Mesothelial cell of epicardium (in vitro differentiated cells): ENCODE measurements around the gene OR6B2. TPM values are rescaled to one million over a fixed set of nuclear protein-coding genes. Genes with fewer than 3 reads are reported as not detected.

Source experiments
- DNase-seq, 2 experiments: peaks; one replicate each; pipeline ENCODE4 v3.0.0; 2021; ENCODE audit warnings: low spot score in 2 of 2; ENCODE audit not compliant: unreplicated experiment in 2 of 2
- H3K27ac Mint-ChIP-seq: 2 replicates; pipeline ENCODE4 v1.8.0; 2021; ENCODE audit warnings: mixed read lengths
- H3K27me3 Mint-ChIP-seq: 2 replicates; pipeline ENCODE4 v1.8.0; 2021; ENCODE audit warnings: low read depth, mixed read lengths
- H3K36me3 Mint-ChIP-seq: 2 replicates; pipeline ENCODE4 v1.8.0; 2021; ENCODE audit warnings: mixed read lengths
- H3K4me1 Mint-ChIP-seq: 2 replicates; pipeline ENCODE4 v1.8.0; 2021; ENCODE audit warnings: mixed read lengths
- H3K4me3 Mint-ChIP-seq: 2 replicates; pipeline ENCODE4 v1.8.0; 2021; ENCODE audit warnings: mild to moderate bottlenecking, moderate library complexity, mixed read lengths
- H3K9me3 Mint-ChIP-seq: 2 replicates; pipeline ENCODE4 v1.8.0; 2021; ENCODE audit warnings: mixed read lengths
- total RNA-seq: library from RNA; stranded (reverse); gene quantifications from 3 replicates; pipeline ENCODE4 v1.2.1, GENCODE V29; 2021
- TF ChIP-seq, protein P1 (sequence below): fragments of 200-600 bp; sonication (generic); IDR thresholded peaks from one replicate; pipeline ENCODE4 v1.5.0; 2021; ENCODE audit warnings: antibody characterized with exemption; ENCODE audit not compliant: unreplicated experiment

Gene OR6B2
- total RNA-seq, 1 donor from 2014 or later, result not detected

DNA sequence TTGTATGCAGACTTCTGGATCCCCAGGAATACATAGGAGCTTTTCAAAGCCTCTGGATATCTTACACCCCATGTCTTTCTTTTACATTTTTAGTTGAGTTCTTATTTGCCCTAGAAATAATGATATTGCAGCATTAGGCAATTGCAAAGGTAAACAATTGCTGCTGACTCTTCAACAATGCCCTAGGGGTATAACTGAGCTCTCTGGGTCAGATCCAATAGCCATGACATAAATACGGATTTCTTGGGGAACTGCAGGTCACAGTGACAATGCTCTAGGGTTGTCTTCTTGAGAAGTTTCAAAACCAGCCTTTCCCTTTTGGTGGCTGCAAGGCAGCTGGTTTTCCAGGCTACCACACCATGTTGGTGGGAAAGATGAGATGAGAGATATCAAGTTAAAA, 39.6 kb upstream of the OR6B2 start:
- TF ChIP-seq, protein P1, sequence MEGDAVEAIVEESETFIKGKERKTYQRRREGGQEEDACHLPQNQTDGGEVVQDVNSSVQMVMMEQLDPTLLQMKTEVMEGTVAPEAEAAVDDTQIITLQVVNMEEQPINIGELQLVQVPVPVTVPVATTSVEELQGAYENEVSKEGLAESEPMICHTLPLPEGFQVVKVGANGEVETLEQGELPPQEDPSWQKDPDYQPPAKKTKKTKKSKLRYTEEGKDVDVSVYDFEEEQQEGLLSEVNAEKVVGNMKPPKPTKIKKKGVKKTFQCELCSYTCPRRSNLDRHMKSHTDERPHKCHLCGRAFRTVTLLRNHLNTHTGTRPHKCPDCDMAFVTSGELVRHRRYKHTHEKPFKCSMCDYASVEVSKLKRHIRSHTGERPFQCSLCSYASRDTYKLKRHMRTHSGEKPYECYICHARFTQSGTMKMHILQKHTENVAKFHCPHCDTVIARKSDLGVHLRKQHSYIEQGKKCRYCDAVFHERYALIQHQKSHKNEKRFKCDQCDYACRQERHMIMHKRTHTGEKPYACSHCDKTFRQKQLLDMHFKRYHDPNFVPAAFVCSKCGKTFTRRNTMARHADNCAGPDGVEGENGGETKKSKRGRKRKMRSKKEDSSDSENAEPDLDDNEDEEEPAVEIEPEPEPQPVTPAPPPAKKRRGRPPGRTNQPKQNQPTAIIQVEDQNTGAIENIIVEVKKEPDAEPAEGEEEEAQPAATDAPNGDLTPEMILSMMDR, result no peak
- Mint-ChIP-seq H3K4me1 (no peaks in the 10 kb centered on the region), H3K27me3 (peaks cover 39% of the 10 kb centered on the region), H3K27ac (no peak overlapping the region), H3K36me3 (no peaks in the 10 kb centered on the region), H3K4me3 (no peak overlapping the region), H3K9me3 (peaks cover 19% of the 10 kb centered on the region)
- no peak for DNase-seq

DNA sequence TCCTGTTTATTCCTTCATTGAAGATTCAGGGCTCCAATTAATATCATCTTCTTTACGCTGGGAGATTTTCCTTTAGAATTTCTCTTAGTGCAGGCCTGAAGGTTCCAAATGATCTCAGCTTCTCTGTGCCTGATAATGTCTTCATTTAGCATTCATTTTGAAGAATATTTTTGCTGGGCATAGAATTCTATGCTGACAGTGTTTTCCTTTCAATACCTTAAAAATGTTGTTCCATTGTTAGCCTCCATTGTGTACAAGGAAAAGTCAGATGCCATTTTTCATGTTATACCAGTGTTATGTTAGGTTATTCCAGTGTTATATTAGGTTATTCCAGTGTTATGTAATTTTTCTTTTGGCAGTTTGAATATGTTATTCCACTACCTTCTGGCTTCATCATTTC, 38.0 kb upstream of the OR6B2 start:
- H3K4me1 Mint-ChIP-seq, result no peaks in the 10 kb centered on the region

DNA sequence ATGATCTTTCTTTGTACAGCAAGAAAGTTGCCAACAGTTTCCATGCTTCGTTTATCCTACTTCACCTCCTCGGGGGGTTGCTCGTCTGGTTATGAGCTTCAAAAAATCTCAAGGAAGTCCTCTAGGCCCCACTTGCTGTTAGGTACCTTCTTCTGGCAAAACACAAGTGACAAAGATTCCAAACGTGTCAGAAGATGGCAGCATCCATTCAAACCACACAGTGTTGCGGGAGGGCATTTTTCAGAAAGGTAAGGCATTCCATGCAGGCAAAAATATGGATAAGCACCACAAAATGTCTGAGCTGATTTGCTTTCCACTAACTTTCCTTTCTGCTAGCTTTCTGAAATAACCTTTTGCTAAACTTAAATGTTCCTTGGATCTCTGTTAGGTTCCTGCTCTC, 36.3 kb upstream of the OR6B2 start:
- TF ChIP-seq, protein P1, result no peak
- no peak for DNase-seq
- no peak overlapping the region for H3K27ac Mint-ChIP-seq
- peaks cover 69% of the 10 kb centered on the region for H3K27me3 Mint-ChIP-seq
- no peaks in the 10 kb centered on the region for H3K36me3 Mint-ChIP-seq
- no peak overlapping the region for H3K4me3 Mint-ChIP-seq
- H3K4me1 Mint-ChIP-seq, result no peaks in the 10 kb centered on the region
- peaks cover 16% of the 10 kb centered on the region for H3K9me3 Mint-ChIP-seq

More for the DNA sequence above, 38.0 kb upstream of the OR6B2 start:
- Mint-ChIP-seq H3K4me3 (no peak overlapping the region), H3K27ac (no peak overlapping the region), H3K9me3 (peaks cover 16% of the 10 kb centered on the region), H3K27me3 (peaks cover 53% of the 10 kb centered on the region), H3K36me3 (no peaks in the 10 kb centered on the region)
- TF ChIP-seq, protein P1, result no peak
- DNase-seq, result no peak

DNA sequence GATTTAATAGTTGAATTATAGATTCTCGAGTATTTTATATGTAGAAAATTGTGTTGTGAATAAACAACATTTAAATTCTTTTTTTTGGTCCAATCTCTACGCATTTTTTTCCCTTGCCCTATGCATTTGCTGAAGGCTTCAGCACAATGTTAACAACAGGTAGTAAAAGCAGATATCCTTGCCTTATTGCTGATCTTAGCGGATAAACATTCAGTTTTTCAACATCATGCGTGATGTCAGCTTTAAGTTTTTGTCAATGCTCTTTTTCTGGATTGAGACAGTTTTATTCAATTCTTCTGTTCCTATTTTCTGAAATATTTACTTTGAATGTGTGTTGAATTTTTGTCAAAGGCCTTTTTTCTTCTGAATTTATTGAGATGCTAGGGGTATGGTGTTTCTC, 34.7 kb upstream of the OR6B2 start:
- DNase-seq, result no peak
- peaks cover 16% of the 10 kb centered on the region for H3K9me3 Mint-ChIP-seq
- H3K36me3 Mint-ChIP-seq, result no peaks in the 10 kb centered on the region
- H3K27me3 Mint-ChIP-seq, result peaks cover 81% of the 10 kb centered on the region
- no peak overlapping the region for H3K4me3 Mint-ChIP-seq
- TF ChIP-seq, protein P1, result no peak
- H3K27ac Mint-ChIP-seq, result no peak overlapping the region
- H3K4me1 Mint-ChIP-seq, result no peaks in the 10 kb centered on the region

DNA sequence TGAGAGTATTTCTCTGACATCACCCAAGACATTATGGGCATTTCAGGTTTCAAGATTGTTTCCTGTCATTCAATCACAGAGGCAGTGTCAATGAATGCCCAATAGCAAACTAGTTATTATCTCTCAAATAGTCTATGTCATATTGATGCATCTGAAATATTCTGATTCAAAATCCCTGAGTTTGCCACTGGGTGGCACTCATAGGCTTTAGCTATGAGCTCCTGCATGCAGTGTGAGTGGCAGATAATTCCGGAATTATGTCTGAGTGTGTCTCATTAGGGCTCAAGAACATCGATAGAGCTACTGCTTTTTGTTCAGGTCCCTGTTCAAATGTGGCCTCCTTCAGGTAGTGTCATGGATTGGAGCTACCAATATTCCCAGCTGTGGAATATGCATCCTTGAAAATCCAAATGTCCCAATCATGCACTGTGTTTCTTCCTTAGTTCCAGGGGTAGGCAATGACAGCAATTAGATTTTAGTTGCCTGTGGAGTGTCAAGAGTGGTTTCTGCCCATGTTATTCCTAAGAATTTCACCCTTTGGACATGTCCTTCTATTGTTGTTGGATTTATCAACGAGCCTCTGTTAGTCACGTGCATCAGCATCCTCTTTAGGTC, 30.9 kb upstream of the OR6B2 start:
- DNase-seq, result no peak
- Mint-ChIP-seq H3K4me1 (no peaks in the 10 kb centered on the region), H3K36me3 (no peaks in the 10 kb centered on the region), H3K27me3 (peaks cover 89% of the 10 kb centered on the region), H3K9me3 (no peaks in the 10 kb centered on the region), H3K4me3 (no peak overlapping the region), H3K27ac (no peak overlapping the region)
- TF ChIP-seq, protein P1, result peak; percentile 32

DNA sequence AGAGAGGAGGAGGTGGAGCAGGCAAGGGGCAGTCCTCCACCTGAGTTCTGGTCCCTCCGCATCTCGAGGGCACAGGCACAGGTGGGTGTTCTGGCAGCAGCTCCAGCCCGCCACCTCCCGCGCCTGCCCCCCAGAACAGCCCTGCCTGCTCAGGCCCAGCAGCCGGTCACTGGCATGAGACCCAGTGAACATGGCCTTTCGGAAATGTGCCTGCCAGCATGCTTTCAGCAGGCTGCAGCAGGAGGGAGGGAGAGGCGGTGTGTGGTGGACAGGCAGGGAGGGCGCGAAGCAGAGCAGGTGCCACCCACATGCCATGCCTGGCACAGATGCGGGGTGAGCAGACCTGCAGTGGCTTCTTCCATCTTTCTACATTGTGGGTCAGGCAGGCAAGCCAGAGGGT, 26.4 kb upstream of the OR6B2 start:
- no peak overlapping the region for H3K4me3 Mint-ChIP-seq
- H3K27ac Mint-ChIP-seq, result no peak overlapping the region
- H3K27me3 Mint-ChIP-seq, result peaks cover 92% of the 10 kb centered on the region
- H3K4me1 Mint-ChIP-seq, result no peaks in the 10 kb centered on the region
- TF ChIP-seq, protein P1, result no peak
- no peaks in the 10 kb centered on the region for H3K36me3 Mint-ChIP-seq
- DNase-seq, result no peak
- no peaks in the 10 kb centered on the region for H3K9me3 Mint-ChIP-seq
